Prostate gland (tissue), 2 donors: ENCODE data around the gene KIZ.

ENCODE experiments used
- POLR2A ChIP-seq: fragments of 450-650 bp; IDR thresholded peaks from one replicate; pipeline ENCODE4 v1.6.1; 2016; ENCODE audit warnings: antibody characterized with exemption, mild to moderate bottlenecking
- POLR2AphosphoS5 ChIP-seq: sonication (generic); formaldehyde crosslinking; IDR thresholded peaks from one replicate; pipeline ENCODE4 v1.6.1; 2017; ENCODE audit warnings: antibody characterized with exemption
- TF ChIP-seq, protein P1 (sequence below), 4 experiments: fragments of 200-600 bp in 2 of 4; fragments of 450-650 bp in 2 of 4; sonication (generic) in 2 of 4; IDR thresholded peaks; 1 replicate in 3 of 4; 2 replicates in 1 of 4; pipeline ENCODE4 v1.5.1; 2016 to 2019; ENCODE audit warnings: antibody characterized with exemption in 4 of 4, mild to moderate bottlenecking in 2 of 4, moderate library complexity in 2 of 4

GRCh38 chr20:21280522-21281016 is 154.7 kb downstream of the KIZ start:
- TF ChIP-seq, protein P1, sequence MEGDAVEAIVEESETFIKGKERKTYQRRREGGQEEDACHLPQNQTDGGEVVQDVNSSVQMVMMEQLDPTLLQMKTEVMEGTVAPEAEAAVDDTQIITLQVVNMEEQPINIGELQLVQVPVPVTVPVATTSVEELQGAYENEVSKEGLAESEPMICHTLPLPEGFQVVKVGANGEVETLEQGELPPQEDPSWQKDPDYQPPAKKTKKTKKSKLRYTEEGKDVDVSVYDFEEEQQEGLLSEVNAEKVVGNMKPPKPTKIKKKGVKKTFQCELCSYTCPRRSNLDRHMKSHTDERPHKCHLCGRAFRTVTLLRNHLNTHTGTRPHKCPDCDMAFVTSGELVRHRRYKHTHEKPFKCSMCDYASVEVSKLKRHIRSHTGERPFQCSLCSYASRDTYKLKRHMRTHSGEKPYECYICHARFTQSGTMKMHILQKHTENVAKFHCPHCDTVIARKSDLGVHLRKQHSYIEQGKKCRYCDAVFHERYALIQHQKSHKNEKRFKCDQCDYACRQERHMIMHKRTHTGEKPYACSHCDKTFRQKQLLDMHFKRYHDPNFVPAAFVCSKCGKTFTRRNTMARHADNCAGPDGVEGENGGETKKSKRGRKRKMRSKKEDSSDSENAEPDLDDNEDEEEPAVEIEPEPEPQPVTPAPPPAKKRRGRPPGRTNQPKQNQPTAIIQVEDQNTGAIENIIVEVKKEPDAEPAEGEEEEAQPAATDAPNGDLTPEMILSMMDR (IDR thresholded peaks at IDR 0.05) = no peak
- TF ChIP-seq POLR2A (no peak), POLR2AphosphoS5 (no peak)
